Suprapubic skin (tissue), 3 donors: ENCODE results near the gene PRDX2.

Experiments
- POLR2AphosphoS5 ChIP-seq, 3 donors: sonication (generic); formaldehyde crosslinking; IDR thresholded peaks; one replicate each; pipeline ENCODE4 v1.6.1; 2017; ENCODE audit warnings: antibody characterized with exemption in 3 of 3
- TF ChIP-seq, protein P1 (sequence below), 2 donors: fragments of 200-600 bp in 1 of 2; fragments of 450-650 bp in 1 of 2; sonication (generic) in 1 of 2; IDR thresholded peaks; one replicate each; pipeline ENCODE4 v1.5.1; 2016 to 2019; ENCODE audit warnings: antibody characterized with exemption in 2 of 2, mild to moderate bottlenecking in 1 of 2, moderate library complexity in 1 of 2

- TF ChIP-seq, protein P1, sequence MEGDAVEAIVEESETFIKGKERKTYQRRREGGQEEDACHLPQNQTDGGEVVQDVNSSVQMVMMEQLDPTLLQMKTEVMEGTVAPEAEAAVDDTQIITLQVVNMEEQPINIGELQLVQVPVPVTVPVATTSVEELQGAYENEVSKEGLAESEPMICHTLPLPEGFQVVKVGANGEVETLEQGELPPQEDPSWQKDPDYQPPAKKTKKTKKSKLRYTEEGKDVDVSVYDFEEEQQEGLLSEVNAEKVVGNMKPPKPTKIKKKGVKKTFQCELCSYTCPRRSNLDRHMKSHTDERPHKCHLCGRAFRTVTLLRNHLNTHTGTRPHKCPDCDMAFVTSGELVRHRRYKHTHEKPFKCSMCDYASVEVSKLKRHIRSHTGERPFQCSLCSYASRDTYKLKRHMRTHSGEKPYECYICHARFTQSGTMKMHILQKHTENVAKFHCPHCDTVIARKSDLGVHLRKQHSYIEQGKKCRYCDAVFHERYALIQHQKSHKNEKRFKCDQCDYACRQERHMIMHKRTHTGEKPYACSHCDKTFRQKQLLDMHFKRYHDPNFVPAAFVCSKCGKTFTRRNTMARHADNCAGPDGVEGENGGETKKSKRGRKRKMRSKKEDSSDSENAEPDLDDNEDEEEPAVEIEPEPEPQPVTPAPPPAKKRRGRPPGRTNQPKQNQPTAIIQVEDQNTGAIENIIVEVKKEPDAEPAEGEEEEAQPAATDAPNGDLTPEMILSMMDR (IDR thresholded peaks at IDR 0.05), result no peak
- no peak for TF ChIP-seq POLR2AphosphoS5 (IDR thresholded peaks at IDR 0.05)
Measured at GRCh38 chr19:12833738-12834565, 32.4 kb upstream of the PRDX2 start.
